Heart left ventricle (tissue), 16 donors: ENCODE data around the gene RAB38. TPM values are rescaled to one million over a fixed set of nuclear protein-coding genes. Genes with fewer than 3 reads are reported as not detected.

Source experiments
- ATAC-seq, 4 donors: fragments of 200-7000 bp; cut with Tn5 transposase; one replicate each; pipeline ENCODE4 v1.9.1; 2020 to 2022; ENCODE audit warnings: moderate library complexity in 4 of 4, mild to moderate bottlenecking in 3 of 4, moderate number of reproducible peaks in 1 of 4
- DNase-seq, 5 donors: peaks; one replicate each; pipeline ENCODE4 v3.0.0-alpha.2; 2020
- H3K27ac ChIP-seq, 12 donors: fragments of 200-600 bp; sonication (generic) in 4 of 12; one replicate each; pipeline versions ENCODE4 v1.5.0 to v1.8.0; 2016 to 2022; ENCODE audit warnings: mild to moderate bottlenecking in 2 of 12
- H3K27me3 ChIP-seq, 9 donors: fragments of 200-600 bp; sonication (generic) in 2 of 9; one replicate each; pipeline versions ENCODE4 v1.5.1 to v1.8.0; 2016 to 2022; ENCODE audit warnings: mild to moderate bottlenecking in 3 of 9
- H3K36me3 ChIP-seq, 9 donors: fragments of 200-600 bp; sonication (generic) in 2 of 9; one replicate each; pipeline versions ENCODE4 v1.5.0 to v1.8.0; 2018 to 2022; ENCODE audit warnings: mild to moderate bottlenecking in 2 of 9
- H3K4me1 ChIP-seq, 12 donors: fragments of 200-600 bp; sonication (generic) in 4 of 12; one replicate each; pipeline versions ENCODE4 v1.5.0 to v1.8.0; 2016 to 2022; ENCODE audit warnings: mild to moderate bottlenecking in 3 of 12
- H3K4me3 ChIP-seq, 12 donors: fragments of 200-600 bp; sonication (generic) in 4 of 12; one replicate each; pipeline versions ENCODE4 v1.5.0 to v1.8.0; 2017 to 2022; ENCODE audit warnings: mild to moderate bottlenecking in 9 of 12, moderate library complexity in 4 of 12
- H3K9me3 ChIP-seq, 12 donors: fragments of 200-600 bp; sonication (generic) in 4 of 12; one replicate each; pipeline versions ENCODE4 v1.5.0 to v1.8.0; 2016 to 2022; ENCODE audit warnings: mild to moderate bottlenecking in 1 of 12
- CTCF ChIP-seq, 12 donors: fragments of 200-600 bp; sonication (generic) in 4 of 12; IDR thresholded peaks; one replicate each; pipeline versions ENCODE4 v1.5.0 to v1.8.0; 2018 to 2022; ENCODE audit warnings: antibody characterized with exemption in 12 of 12, mild to moderate bottlenecking in 5 of 12
- POLR2A ChIP-seq, 2 donors: fragments of 450-650 bp; IDR thresholded peaks; one replicate each; pipeline ENCODE4 v1.6.1; 2017; ENCODE audit warnings: antibody characterized with exemption in 2 of 2, mild to moderate bottlenecking in 2 of 2, moderate library complexity in 2 of 2
- WGBS, 4 donors: extraction: QIAGEN DNeasy Blood & Tissue Kit in 2 of 4; methylation state at CpG; one replicate each; pipeline versions ENCODE4 v1.1.5 to v1.1.7; 2013 to 2018; 5-methylcytosine and 5-hydroxymethylcytosine counted together
- intact Hi-C, 10 donors: fragments of 100-400 bp; cut with DNase I; formaldehyde crosslinking; loops; one replicate each; pipeline versions ENCODE4 v1.11.1 to v1.14.2; 2022
- polyA plus RNA-seq, 2 donors: library from polyadenylated mRNA; stranded (reverse); fragments of 200-250 nt; gene quantifications; one replicate each; pipeline ENCODE4 v1.2.3, GENCODE V29; 2013
- total RNA-seq, 9 donors: library from RNA; depleted of rRNA in 2 of 9; stranded (reverse); fragments of >200 nt in 2 of 9; fragmentation: NEBNext Ultra II Directional in 3 of 9; extraction: Animal tissue kit (Norgen Biotek cat#: 25700) in 3 of 9; gene quantifications; one replicate each; pipeline versions ENCODE4 v1.1.0 to v1.2.4, GENCODE V29; 2016 to 2023
- donor health status: ischemic (EF 13 %, LVEDD 7.1; RV severe dilation, severe dysfunction).
- donor health status: healthy with polysubstance abuse.
- donor health status: DM: no; HTN: yes; CAD: no.
- donor health status: DM: no; HTN: no; CAD: no.
- donor health status: ischemic (EF 25% LVEDD 6.9; RV normal size, moderate dysfunction).
- donor health status: ischemic (EF 25% LVEDD 5.7; RV mildly dilated, moderate dysfunction).
- donor health status: healthy.
- donor health status: DM: yes; HTN: yes; CAD: no.
- donor health status: ischemic (EF 35%, LVEDD 5.7; RV mildly dilated, moderate dysfunction).
- donor health status: nonischemic (EF 11% LVEDD 7.7; RV severe dilation, severe dysfunction).
- donor health status: DM: yes; HTN: yes; CAD: no.
- donor health status: PGD.
- donor health status: ischemic (EF 29% LVEDD 5.4; RV normal size, mild dysfunction).
- donor health status: nonischemic (EF 23%, LVEDD 6.1; RV moderate dilation, normal function).

The RAB38 gene
- total and polyA plus RNA-seq, 11 donors, result 0.25 to 1.5 (median 0.47) TPM; not detected in 2

DNA sequence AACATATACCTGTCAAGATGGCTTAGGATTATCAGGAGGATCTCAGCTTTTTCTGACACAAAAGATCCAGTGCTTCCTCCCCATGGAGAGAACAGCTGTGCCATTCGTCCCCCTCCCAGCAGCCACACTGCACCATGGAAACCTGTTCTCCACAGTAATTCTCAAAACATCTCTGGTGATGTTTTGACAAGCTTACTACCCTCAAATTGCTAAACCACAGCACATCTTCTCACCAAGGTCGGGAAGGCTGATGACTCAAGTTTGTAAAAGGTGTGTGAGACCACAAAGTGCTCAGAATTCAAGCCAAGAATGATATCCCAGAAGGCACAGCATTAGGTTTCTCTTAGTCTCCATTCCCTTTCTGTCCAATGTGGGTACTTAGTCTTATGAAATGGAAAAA is 3.9 kb upstream of the RAB38 start:
- peaks cover 0 to 17% (median 5%) of the 10 kb centered on the region in 12 donors for H3K4me1 ChIP-seq
- no peak for DNase-seq
- 67 to 74% (median 73%) methylated on average over 2 of the region's 2 CpGs for WGBS, 4 donors
- H3K36me3 ChIP-seq, result no peaks in the 10 kb centered on the region
- H3K4me3 ChIP-seq, result no peak overlapping the region
- TF ChIP-seq CTCF (IDR thresholded peaks at IDR 0.05) (no peak), POLR2A (IDR thresholded peaks at IDR 0.05) (no peak)
- ATAC-seq, result no peak
- H3K27ac ChIP-seq, result no peak overlapping the region
- H3K27me3 ChIP-seq, result no peaks in the 10 kb centered on the region
- no peaks in the 10 kb centered on the region for H3K9me3 ChIP-seq
- intact Hi-C loops, result no loop called here

GRCh38 chr11:88178191-88178590 is 2.9 kb upstream of the RAB38 start:
- no peak overlapping the region for H3K4me3 ChIP-seq
- TF ChIP-seq CTCF (IDR thresholded peaks at IDR 0.05) (no peak), POLR2A (IDR thresholded peaks at IDR 0.05) (no peak)
- WGBS, 4 donors, result 52 to 74% (median 64%) methylated on average over 4 of the region's 4 CpGs
- intact Hi-C loops, result no loop called here
- H3K4me1 ChIP-seq, result peaks cover 0 to 17% (median 5%) of the 10 kb centered on the region in 12 donors
- no peaks in the 10 kb centered on the region for H3K27me3 ChIP-seq
- DNase-seq (no peak), ATAC-seq (no peak)
- no peaks in the 10 kb centered on the region for H3K9me3 ChIP-seq
- H3K36me3 ChIP-seq, result no peaks in the 10 kb centered on the region
- no peak overlapping the region for H3K27ac ChIP-seq

DNA sequence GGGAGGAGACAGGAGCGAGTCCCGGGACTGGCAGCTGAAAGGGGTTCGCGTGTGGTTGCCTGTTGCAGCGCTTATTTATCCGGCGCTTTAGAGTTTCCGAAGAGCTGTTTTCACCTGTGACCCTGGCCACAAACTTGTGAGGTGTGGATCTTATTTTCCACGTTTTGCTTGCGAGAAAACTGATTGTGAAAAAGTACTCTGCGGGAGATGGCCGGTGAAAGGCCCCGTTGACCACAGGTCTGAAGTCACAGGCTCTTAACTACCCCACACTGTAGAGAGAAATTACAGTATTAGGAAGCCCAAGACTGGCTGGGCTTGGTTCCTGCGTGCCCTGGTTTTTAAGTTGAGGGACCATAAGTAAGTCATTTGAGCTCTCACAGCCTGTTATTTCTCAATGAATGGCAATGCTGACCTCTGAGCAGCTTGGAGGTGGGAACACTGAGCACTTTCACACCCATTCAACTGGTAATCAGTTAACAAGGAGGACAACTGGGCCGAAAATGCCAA is 379 bp upstream of the RAB38 start:
- intact Hi-C loops, result no loop called here
- Histone ChIP-seq H3K9me3 (no peaks in the 10 kb centered on the region), H3K4me3 (peak overlapping the region in 11 of 12 donors; percentile 28 to 58 (median 49)), H3K27me3 (no peaks in the 10 kb centered on the region), H3K36me3 (no peaks in the 10 kb centered on the region), H3K27ac (no peak overlapping the region), H3K4me1 (peaks cover 0 to 17% (median 5%) of the 10 kb centered on the region in 12 donors)
- DNase-seq (no peak), ATAC-seq (peak in 3 of 4 donors; percentile 13 to 28 (median 20))
- 25 to 32% (median 27%) methylated on average over 12 to 15 of the region's 15 CpGs for WGBS, 4 donors
- TF ChIP-seq POLR2A (IDR thresholded peaks at IDR 0.05) (no peak), CTCF (IDR thresholded peaks at IDR 0.05) (no peak)

GRCh38 chr11:88173956-88174355 is 1.3 kb downstream of the RAB38 start:
- 85 to 91% (median 89%) methylated on average over 3 of the region's 3 CpGs for WGBS, 4 donors
- DNase-seq (no peak), ATAC-seq (no peak)
- TF ChIP-seq CTCF (IDR thresholded peaks at IDR 0.05) (no peak), POLR2A (IDR thresholded peaks at IDR 0.05) (no peak)
- Histone ChIP-seq H3K4me1 (peaks cover 0 to 17% (median 5%) of the 10 kb centered on the region in 12 donors), H3K36me3 (no peaks in the 10 kb centered on the region), H3K9me3 (no peaks in the 10 kb centered on the region), H3K27me3 (no peaks in the 10 kb centered on the region), H3K27ac (no peak overlapping the region), H3K4me3 (no peak overlapping the region)
- intact Hi-C loops, result no loop called here
